HUDEP-2 (cell line): Measurements from ENCODE around the gene SSTR3.
A peak's percentile ranks its signal among the peaks of the same experiment; 100 is the strongest.
"Not testable (repeated sequence)": the region's sequence is repeated elsewhere in the genome, so short reads cannot be mapped to it uniquely, and the experiment has no call there.

Source experiments
- DNase-seq, 76 experiments: peaks; one replicate each; lab custom pipeline; 2025; ENCODE audit not compliant: unreplicated experiment in 76 of 76; lab: John Stamatoyannopoulos, UW

SSTR3 gene

DNA sequence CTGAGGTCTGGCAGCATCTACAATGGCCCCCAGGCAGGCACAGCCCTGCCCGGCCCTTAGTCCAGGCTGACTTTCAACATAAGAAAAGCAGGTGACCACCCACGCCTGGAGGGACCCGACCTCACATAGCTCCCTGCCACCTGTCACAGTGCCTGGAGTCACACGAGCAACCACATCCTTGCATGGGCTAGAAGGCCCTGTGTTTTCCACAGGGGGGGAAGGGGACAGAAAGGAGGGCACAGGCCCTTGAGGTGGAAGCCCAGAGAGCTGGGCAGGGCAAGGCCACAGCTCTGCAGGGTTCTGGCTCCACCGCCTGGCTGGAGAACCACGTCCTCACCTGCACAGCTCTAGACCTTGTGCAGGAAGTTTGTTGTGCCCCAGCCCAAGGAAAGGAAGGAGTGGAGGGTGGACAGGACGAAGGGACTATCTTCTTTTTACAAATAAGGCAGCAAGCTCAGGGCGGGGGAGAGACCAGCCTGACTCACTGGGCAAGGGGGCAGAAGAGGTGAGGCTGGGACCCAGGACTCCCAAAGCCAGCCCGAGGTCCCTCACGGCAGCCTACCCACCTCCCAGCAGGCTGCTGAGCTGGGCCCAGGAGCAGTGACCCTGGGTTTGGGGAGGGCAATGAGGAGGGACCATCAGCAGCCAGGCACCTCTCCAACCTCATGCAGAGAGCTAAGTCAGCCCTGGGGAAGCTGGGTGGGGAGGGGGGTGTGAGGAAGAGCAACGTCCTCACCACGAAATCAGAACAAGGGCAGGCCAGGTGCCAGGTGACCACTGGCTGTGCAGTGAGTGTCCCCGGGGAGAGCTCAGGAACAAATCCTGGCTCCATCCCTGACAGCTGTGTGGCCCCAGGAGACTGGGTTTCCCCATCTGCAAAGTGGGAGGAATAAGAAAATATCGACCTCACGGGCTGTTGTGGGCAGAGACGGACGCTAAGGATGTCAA, 28.6 kb downstream of the SSTR3 start:
- DNase-seq, result no peak

DNA sequence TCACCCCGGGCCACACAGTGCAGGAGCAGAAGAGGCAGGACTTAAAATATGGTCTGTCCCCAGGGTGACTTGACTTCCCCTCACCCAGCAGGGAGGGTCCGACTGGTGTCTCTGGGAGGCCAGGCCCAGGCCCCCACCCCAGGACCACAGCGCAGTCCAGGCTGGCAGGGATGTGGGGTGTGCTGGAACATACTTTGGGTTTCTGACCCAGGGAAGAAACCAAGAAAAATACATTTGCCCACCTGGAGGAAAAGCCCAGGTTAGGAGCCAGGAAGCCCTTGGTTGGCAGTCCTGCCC, 29.4 kb downstream of the SSTR3 start:
- no peak for DNase-seq

DNA sequence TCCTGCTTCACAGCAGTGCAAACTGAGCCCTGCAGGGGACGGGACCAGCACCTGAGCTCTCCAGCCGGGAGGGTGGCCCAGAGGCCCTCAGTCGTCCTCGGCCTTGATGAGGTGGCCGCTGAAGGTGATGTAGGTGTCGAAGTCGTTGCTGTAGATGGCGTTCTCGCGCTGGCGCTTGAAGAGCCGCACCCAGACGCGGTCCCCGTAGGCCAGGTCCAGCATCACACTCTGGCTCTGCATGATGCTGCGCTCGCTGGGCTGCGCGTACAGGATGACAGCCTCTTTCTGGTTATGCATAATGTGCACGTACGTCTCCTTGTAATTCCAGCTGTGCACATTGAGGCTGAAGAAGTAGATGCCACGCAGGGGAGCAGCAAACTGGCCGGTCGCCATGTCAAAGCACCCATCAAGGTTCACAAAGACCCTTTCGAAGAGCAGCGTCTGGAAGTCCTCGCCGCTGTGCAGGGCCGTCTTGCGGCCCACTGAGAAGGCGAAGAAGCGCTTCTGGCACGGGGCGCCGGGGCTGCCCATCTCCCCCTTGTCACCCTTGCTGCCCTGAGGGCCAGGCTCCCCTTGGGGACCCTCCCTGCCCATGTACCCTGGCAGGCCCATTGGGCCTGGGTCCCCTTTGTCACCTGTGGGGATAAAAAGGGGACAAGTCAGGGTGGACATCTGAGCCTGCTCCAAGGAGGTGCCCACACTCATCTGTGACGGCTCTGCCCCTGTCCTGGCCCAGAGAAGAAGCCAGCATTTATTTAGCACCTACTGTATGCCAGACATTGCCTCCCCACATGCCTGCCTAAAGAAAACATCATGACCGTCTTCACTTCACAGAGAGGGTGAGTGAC, 30.0 kb downstream of the SSTR3 start:
- no peak for DNase-seq

DNA sequence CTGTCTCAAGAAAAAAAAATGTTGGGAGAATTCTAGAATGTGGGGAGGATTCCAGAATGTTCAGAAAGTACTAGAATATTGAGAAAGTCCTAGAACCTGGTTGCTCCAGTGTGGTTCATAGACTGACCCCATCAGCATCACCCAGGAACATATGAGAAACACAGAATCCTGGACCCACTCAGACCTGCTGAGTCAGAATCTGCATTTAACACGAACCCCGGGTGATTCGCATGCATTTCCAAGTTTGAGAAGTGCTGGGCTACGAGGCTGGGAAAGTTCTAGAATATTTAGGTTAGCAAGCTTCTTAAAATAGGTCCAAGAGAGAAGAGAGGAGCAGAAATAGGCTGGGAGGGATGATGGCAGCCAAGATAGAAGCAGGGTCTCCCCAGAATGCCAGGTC, 30.6 kb downstream of the SSTR3 start:
- no peak for DNase-seq

DNA sequence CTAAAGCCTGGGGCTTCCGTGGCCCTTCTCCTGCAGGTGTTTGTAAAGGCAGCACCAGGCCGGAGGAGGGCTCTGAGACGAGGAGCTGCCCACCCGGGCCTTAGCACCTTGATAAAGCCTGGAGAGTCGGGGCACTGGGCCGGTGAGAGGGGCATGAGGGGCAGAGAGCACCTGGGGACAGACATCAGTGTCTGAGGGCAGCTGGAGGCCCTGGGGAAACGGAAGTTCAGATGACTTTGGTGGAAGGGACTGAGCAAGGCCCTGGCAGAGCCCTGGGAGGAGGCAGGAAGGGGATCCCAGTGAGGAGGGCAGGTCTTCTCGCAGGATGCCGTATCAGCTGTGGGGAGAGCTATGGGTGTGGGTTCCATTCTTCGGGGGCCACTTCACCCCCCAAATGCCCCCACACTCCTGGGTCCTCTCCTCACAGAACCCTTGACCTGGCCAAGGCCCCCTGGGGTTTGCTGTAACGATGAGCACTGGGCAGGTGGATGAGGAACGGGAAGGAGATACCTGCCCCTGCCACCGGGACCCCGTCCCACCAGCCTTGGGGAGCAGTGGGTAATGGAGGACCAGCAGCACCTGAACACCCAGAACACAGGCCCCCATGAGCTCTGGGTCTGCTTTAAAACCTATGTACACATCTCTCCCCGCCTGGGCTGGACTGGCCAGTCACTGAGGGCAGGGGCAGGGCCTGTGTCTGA, 31.6 kb downstream of the SSTR3 start:
- no peak for DNase-seq

DNA sequence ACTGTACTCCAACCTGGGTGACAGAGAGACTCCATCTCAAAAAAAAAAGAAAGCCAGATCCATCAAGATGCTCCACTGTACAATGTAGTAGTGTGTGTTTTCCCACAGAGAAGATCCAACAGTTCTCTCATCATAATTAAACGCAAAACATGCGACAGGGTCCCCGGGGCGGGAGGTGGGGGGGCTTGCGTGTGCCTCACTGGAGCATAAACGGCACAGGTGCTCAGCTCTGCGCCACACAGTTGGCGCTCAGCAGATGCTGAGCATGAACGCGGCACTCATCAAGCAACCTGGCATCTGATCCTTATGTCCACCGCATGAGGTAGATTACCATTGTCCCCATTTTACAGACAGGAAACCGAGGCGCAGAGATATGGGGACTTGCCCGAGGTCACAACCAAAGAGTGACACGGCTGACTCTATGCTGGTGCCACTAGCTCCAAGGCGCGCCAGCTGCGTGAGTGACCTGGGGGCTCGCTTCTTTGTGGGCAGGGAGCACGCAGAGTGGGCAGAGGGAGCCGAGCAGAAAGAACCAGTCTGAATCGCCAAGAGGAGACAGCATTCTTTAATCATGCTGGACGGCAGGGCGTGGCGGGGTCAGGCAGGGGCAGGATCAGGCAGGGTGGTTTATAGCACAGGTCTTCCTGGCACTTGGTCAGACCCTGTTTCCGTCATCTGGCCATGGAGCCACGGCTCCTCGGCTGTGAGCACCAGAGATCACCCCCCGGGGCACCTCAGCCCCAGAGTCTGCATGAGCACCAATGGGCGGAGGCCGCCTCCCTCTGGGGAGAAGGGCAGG, 32.5 kb downstream of the SSTR3 start:
- no peak for DNase-seq

DNA sequence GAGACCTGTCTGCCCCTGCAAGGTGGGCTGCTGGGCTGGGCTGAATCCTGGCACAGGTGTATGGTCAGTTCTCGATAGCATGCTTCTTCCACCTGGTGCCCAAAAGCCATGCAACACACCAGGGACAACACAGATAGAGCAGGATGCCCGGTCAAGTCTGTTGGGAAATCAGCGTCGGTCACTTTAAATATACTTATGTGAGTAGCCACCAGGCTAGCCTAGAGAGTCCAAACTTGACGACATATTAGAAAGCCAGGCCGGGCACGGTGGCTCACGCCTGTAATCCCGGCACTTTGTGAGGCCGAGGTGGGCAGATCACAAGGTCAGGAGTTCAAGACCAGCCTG, 33.2 kb downstream of the SSTR3 start:
- no peak for DNase-seq

DNA sequence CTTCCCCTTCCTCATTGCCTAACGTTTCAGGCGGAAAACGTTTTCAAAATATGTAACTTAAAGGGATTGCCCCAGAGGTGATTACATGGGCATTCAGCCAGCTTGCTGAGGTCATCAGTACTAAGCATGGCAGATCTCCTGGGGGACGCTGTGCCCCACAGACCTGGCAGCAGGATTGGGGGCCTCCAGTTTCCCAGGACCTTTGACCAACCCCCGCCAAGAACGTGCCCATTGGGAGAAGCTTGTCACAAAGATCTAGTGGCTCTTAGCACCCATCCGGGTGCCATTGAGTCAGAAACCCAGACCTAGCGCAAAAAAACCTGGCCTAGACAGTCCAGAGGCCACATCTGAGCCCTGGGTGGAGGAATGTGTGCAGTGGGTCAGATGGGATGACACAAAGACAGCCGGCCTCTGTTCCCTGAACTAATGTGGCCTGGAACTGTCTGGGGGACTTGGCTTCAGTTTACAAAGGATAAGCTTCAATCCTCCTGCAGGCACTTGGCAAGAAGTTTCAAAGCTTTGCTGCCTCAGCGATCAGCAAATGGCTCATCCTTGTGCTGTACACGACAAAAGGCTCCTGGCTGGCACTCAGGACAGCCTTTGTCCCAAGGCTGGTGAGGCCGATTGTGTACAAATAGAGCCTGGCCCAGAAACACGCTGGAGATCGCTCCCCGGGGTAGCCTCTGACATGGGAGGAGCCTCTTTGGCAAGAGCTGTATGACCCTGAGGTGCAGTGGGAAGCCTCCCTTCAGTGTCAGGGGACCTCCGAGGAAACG, 33.7 kb downstream of the SSTR3 start:
- no peak for DNase-seq

DNA sequence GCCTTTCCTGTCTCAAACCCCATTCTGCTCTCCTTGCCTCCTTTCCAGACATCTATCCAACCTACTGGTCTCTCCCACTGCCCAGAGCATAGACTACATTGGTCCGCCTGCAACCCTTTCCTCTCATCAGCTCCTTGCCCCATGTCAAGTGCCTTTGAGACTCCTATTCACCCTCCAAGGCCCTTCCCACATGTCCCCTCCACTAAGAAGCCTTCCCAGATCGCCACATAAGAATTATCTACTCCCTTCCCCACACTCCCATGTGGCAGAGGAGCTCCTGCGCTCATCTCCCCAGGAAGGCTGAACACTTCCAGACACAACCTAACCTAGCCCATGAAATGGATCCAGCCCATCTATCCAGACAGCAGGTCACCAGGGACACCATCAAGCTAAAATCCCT, 34.5 kb downstream of the SSTR3 start:
- no peak for DNase-seq

DNA sequence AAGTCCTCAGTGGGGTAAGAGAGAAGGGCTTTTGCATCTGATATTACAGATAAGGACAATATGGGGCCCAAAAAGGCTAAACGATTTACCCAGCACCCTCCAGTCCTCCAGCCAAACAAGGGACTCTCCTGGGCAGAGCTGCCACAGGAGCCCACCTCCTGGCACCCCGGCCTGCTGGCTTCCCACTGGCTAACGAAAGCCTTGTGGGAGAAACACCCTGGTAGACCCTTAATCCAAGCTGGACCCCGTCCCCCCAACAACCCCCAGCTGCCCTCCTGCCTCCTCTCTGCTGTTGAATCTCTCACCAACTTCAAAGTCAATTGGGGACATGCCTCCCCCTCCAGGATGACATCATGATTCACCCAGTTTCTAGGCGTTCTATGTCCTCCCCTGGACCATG, 35.1 kb downstream of the SSTR3 start:
- no peak for DNase-seq

DNA sequence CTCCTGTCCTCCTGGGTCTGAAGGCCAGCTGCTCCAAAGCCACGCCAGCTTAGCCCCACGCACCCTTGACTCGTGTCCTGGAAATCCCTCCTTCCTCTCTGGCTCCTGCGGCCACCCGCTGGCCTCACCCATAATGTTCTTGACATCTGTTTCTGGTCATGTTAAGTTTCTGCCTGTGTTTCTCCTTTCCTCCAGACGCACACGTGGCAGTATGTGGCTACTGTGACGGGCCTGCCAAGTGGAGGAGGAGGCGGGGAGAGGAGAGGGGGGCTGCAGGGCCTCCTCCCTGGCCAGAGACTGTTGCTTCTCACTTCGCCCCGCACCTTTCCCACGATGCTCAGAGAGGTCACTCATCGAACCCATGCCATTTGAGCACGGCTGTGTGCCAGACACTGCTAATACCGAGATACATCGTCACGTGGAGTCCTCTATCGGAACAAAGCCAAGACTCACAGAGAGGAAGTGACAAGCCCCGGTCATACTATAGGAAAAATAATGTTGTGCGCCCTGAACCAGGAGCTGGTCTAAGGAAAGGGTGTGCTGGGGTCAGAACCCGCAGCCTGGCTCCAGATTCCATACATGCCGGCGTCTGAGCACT, 35.7 kb downstream of the SSTR3 start:
- peak in 55 of 76 experiments; percentile 5 to 71 (median 41) for DNase-seq

DNA sequence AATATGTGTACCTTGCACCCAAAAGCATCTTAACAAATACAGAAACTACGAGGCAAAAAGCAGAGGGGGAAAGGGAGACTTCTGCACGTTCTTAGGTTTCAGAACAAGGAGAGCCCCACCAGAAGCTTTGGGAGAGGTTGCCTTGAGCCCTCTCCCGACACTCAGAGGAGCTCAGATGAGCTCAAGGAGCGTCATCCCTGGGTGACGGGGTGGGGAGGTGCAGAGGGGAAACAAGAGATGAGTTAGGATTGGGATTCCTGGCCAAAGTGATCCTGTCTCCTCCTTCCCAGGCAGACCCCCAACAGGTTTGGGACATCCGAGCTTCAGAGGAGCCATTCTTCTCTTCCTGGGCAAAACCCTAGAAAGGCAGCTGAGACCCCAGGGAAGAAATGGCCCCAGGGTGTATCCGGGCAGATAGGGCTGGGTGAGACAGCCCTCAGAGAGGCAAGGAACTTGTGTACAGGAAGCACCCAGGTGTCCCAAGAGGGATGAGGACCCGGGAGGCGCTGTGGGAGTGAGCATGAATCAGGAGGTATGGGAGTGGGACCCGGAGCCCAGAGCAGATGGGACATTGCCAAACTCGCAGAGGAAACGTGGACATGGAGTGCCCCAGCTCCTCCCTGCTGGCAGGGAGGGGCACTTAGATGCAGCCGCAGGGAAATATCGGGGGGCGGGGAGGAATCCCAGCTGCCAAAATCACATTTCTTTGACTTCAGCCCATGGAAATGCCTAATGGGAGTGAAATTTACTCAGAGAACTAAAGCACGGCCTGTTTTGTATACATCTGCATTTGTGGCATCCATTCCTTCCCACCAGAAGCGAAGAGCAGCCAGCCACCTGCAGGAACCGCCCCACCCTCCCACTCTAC, 36.6 kb downstream of the SSTR3 start:
- DNase-seq, result no peak

DNA sequence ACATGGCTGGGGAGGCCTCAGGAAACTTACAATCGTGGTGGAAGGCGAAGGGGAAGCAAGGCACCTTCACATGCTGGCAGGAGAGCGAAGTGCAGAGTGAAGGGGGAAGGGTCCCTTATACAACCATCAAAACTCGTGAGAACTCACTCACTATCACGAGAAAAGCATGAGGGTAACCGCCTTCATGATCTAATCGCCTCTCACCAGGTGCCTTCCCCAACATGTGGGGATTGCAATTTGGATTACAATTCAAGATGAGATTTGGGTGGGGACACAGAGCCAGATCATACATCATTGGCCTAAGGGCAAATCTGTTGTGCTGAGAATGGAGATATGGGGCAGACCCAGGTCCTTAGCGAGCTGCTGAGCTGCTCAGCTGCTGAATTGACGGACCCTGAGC, 37.3 kb downstream of the SSTR3 start:
- DNase-seq, result no peak

DNA sequence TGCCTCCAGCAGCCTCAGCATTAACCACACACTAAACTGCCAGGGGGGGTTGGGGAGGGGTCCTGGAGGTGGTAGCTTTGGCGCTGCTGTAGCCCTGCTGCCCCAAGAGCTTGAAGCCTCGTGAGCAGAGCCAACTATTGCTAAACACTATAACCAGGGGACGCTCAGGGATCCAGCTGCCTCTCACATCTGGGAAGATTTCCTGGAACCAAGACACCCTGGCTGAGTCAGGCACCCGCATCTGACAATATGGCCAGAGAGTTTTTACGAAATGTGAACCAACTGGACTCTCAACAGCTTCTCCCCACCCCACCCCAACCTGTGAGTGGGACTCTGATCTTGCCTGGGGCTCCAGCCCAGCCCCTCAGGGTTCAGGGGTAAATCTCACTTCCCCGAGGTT, 38.6 kb downstream of the SSTR3 start:
- DNase-seq, result no peak

DNA sequence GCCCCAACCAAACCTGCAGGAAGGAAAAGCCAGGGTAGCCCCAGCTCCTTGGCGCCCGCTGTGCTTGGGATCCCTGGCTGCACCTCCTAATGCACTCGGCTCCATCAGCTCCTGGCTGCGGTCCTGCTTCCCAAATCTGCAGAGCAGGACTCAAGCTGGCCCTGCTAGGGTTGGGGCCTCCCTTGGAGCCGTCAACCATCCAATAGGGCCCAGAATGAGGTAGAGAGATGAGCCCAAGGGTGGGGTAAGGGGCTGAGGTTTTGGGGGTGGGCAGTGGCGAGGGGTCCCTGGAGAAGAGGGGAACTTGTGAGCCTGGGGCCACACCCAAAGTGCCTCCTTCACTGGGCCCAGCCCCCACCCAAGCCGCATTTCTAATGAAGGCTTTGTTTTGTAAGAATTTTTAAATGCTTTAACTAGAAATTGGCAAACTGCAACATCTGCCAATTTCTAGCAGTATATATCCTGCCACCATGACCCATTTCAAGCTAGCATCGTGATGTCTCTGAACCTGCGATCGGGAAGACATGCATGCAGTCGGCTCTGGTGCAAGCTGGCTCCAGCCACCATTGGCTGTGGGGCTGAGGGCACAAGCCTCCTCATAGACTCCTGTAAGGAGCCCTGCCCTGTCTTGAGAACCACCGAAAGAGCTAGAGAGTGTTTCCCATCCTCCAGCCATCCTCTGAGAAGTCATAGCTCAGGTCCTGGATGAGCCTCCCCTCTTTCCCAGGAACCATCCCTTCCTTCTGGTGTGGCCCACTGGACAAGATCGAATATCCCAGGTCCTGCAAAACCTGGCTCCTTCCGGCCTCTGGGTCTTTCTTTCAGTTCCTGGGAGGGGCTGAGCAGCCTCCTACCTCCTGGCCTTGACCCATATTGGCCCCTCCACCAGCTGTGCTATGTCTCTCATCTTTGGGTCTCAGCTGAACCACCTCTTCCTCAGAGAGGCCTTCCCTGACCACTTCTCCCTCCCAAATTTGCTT, 39.7 kb downstream of the SSTR3 start:
- no peak for DNase-seq

DNA sequence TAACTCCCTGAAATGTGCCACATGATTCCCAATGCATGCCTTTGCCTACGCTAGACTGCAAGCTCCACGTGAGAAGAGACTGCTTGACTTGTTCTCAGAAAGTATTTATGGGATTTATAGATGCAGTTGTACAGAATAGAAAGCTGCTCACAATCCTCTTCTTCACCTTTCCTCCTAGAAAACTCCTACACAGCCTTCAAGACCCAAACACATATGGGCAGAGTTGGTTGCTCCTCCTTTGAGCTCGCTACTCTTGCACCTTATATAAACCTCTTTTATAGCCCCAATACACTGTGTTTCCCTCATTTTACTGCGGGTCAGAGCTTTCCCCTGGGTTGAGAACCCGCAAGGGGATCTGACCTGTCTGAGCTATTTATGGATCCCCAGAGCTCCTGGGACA, 40.6 kb downstream of the SSTR3 start:
- no peak for DNase-seq

DNA sequence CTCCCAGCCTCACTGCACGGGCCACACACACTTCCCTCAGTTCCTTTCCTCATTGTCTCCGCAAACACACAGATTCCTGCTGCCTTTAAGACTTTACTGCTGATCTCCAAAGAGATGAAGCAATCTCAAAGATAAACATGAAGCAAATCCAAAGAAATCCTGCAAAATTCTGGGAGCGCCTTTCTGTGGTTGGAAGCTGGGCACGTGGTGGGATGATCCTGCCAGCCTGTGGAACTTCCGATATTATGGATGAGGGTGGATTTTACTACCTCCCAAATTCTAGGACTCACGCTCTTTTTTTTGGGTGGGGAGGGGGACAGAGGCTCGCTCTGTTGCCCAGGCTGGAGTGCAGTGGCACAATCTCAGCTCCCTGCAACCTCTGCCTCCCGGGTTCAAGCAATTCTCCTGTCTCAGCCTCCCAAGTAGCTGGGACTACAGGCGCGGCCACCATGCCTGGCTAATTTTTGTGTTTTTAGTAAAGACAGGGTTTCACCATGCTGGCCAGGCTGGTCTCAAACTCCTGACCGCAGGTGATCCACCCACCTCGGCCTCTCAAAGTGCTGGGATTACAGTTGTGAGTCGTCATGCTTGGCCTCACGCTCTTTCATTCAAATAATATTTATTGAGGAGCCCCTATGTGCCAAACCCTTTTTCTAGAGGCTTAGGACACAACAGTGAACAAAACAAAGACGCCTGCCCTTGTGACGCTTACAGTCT, 41.4 kb downstream of the SSTR3 start:
- DNase-seq, result not testable (repeated sequence)
